GM12892 (cell line): Measurements from ENCODE around the gene PDE3A.

Experiments
- POLR2A ChIP-seq: IDR thresholded peaks from 2 replicates; pipeline ENCODE4 v1.6.1; 2011; ENCODE audit warnings: low read depth, low read length, control low read depth
- POLR2AphosphoS5 ChIP-seq: IDR thresholded peaks from 2 replicates; pipeline ENCODE4 v1.6.1; 2011; ENCODE audit warnings: low read depth, low read length, control low read depth
- TAF1 ChIP-seq: IDR thresholded peaks from 2 replicates; pipeline ENCODE4 v1.6.1; 2011; ENCODE audit warnings: low read depth, mild to moderate bottlenecking, control low read depth, low read length, borderline replicate concordance

- TF ChIP-seq POLR2A = no peak
- TF ChIP-seq TAF1 = no peak
- TF ChIP-seq POLR2AphosphoS5 = no peak
These were observed 70.0 kb downstream of the PDE3A start for GRCh38 chr12:20438299-20438779.
